ENCODE measurements around the gene PDE6D. TPM values are rescaled to one million over a fixed set of nuclear protein-coding genes. Genes with fewer than 3 reads are reported as not detected.

Gene PDE6D
- total RNA-seq, 1 donor, result 19.2 TPM

- Histone ChIP-seq H3K27ac (ENCODE audit: low read depth, low read length) (no peak overlapping the region), H3K27me3 (ENCODE audit: insufficient read depth, low read length) (no peaks in the 10 kb centered on the region), H4K20me1 (ENCODE audit: insufficient read depth, low read length) (no peaks in the 10 kb centered on the region), H3K36me3 (ENCODE audit: insufficient read depth, low read length) (no peaks in the 10 kb centered on the region), H3K4me1 (ENCODE audit: insufficient read depth, low read length) (peaks cover 10% of the 10 kb centered on the region), H3K79me2 (ENCODE audit: insufficient read depth, low read length) (no peaks in the 10 kb centered on the region), H3K9me3 (ENCODE audit: low read depth, low read length) (no peaks in the 10 kb centered on the region), H3K4me2 (ENCODE audit: insufficient read depth, low read length) (no peak overlapping the region), H3K4me3 (ENCODE audit: insufficient read depth, low read length) (no peak overlapping the region), H2AFZ (ENCODE audit: low read length) (no peak overlapping the region)
- DNase-seq (ENCODE audit: insufficient read length, low spot score, missing footprints), result peak; percentile 51
- no peak for TF ChIP-seq CTCF (IDR thresholded peaks at IDR 0.05; ENCODE audit: extremely low read depth, low read depth, low read length)
Observed at GRCh38 chr2:231699006-231699405, 82.1 kb downstream of the PDE6D start.

GRCh38 chr2:231696004-231696367, 85.1 kb downstream of the PDE6D start:
- Histone ChIP-seq H3K27me3 (ENCODE audit: insufficient read depth, low read length) (no peaks in the 10 kb centered on the region), H3K27ac (ENCODE audit: low read depth, low read length) (no peak overlapping the region), H3K36me3 (ENCODE audit: insufficient read depth, low read length) (no peaks in the 10 kb centered on the region), H3K4me1 (ENCODE audit: insufficient read depth, low read length) (no peaks in the 10 kb centered on the region), H3K79me2 (ENCODE audit: insufficient read depth, low read length) (no peaks in the 10 kb centered on the region), H3K4me3 (ENCODE audit: insufficient read depth, low read length) (no peak overlapping the region), H3K9me3 (ENCODE audit: low read depth, low read length) (no peaks in the 10 kb centered on the region), H3K4me2 (ENCODE audit: insufficient read depth, low read length) (no peak overlapping the region), H4K20me1 (ENCODE audit: insufficient read depth, low read length) (no peaks in the 10 kb centered on the region), H2AFZ (ENCODE audit: low read length) (no peak overlapping the region)
- DNase-seq (ENCODE audit: insufficient read length, low spot score, missing footprints), result peak; percentile 65
- TF ChIP-seq CTCF (IDR thresholded peaks at IDR 0.05; ENCODE audit: extremely low read depth, low read depth, low read length), result no peak

- peak; percentile 66 for DNase-seq (ENCODE audit: insufficient read length, low spot score, missing footprints)
- Histone ChIP-seq H3K4me2 (ENCODE audit: insufficient read depth, low read length) (no peak overlapping the region), H3K27ac (ENCODE audit: low read depth, low read length) (no peak overlapping the region), H2AFZ (ENCODE audit: low read length) (no peak overlapping the region), H3K4me3 (ENCODE audit: insufficient read depth, low read length) (no peak overlapping the region), H3K9me3 (ENCODE audit: low read depth, low read length) (no peaks in the 10 kb centered on the region), H3K79me2 (ENCODE audit: insufficient read depth, low read length) (no peaks in the 10 kb centered on the region), H3K36me3 (ENCODE audit: insufficient read depth, low read length) (no peaks in the 10 kb centered on the region), H3K4me1 (ENCODE audit: insufficient read depth, low read length) (no peaks in the 10 kb centered on the region), H4K20me1 (ENCODE audit: insufficient read depth, low read length) (no peaks in the 10 kb centered on the region), H3K27me3 (ENCODE audit: insufficient read depth, low read length) (no peaks in the 10 kb centered on the region)
- TF ChIP-seq CTCF (IDR thresholded peaks at IDR 0.05; ENCODE audit: extremely low read depth, low read depth, low read length), result no peak
Observed at GRCh38 chr2:231693956-231694355, 87.1 kb downstream of the PDE6D start.

DNA sequence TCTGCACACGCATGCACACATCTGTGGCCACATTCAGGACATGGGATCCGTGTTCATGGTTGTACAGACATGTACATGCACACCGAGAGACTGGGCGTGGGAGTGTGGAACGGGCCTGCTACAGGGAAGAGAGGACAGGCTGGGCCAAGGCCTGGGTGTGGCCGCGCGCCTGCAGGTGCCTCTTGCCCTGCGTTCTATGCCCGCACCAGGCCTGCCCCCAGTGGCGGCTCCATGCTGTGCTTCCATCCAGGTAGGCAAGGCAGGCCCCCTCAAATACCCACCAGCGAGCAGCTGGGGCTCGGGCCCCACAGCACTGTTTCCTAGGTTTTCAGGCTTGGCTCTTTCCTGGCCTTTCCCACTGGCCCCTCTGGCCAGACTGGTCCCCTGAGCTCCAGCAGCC, 88.2 kb downstream of the PDE6D start:
- no peaks in the 10 kb centered on the region for H4K20me1 ChIP-seq (ENCODE audit: insufficient read depth, low read length)
- TF ChIP-seq CTCF (IDR thresholded peaks at IDR 0.05; ENCODE audit: extremely low read depth, low read depth, low read length), result no peak
- no peaks in the 10 kb centered on the region for H3K79me2 ChIP-seq (ENCODE audit: insufficient read depth, low read length)
- H3K36me3 ChIP-seq (ENCODE audit: insufficient read depth, low read length), result no peaks in the 10 kb centered on the region
- no peak overlapping the region for H3K27ac ChIP-seq (ENCODE audit: low read depth, low read length)
- no peaks in the 10 kb centered on the region for H3K4me1 ChIP-seq (ENCODE audit: insufficient read depth, low read length)
- no peak for DNase-seq (ENCODE audit: insufficient read length, low spot score, missing footprints)
- no peaks in the 10 kb centered on the region for H3K9me3 ChIP-seq (ENCODE audit: low read depth, low read length)
- H3K4me2 ChIP-seq (ENCODE audit: insufficient read depth, low read length), result no peak overlapping the region
- no peaks in the 10 kb centered on the region for H3K27me3 ChIP-seq (ENCODE audit: insufficient read depth, low read length)
- no peak overlapping the region for H2AFZ ChIP-seq (ENCODE audit: low read length)
- H3K4me3 ChIP-seq (ENCODE audit: insufficient read depth, low read length), result no peak overlapping the region
